H1 (cell line): Measurements from ENCODE around the gene RTKN2. TPM values are rescaled to one million over a fixed set of nuclear protein-coding genes. Genes with fewer than 3 reads are reported as not detected.

ENCODE experiments used
- PHF8 ChIP-seq: fragments of 200-600 bp; sonication (generic); conservative IDR thresholded peaks from 2 replicates; pipeline ENCODE4 v1.7.1; 2012; ENCODE audit warnings: low read depth, mild to moderate bottlenecking, inconsistent platforms, low read length, moderate library complexity
- RFX5 ChIP-seq: IDR thresholded peaks from 2 replicates; pipeline ENCODE4 v1.6.1; 2011; ENCODE audit warnings: low read depth, low read length, improper control_type of control experiment, borderline replicate concordance
- RNF2 ChIP-seq: fragments of 200-900, 300-1000 bp; sonication (generic); IDR thresholded peaks from 2 replicates; pipeline ENCODE4 v1.7.1; 2016; ENCODE audit warnings: borderline replicate concordance, low read depth, mild to moderate bottlenecking, antibody characterized with exemption, low read length; ENCODE audit not compliant: poor library complexity, severe bottlenecking; ENCODE audit errors: missing control alignments
- polyA plus RNA-seq, 7 experiments: library from polyadenylated mRNA; depleted of rRNA in 3 of 7; stranded (reverse) in 5 of 7; unstranded in 2 of 7; fragments of >200 nt in 5 of 7; fragments of 200-250 nt in 2 of 7; gene quantifications; 1 replicate in 5 of 7; 2 replicates in 1 of 7; 4 replicates in 1 of 7; pipeline versions ENCODE4 v1.2.1 to v1.2.3, GENCODE V29; 2011 to 2013; ENCODE audit warnings: missing spikeins in 2 of 7, mixed read lengths in 2 of 7
- total RNA-seq: library from RNA; stranded (reverse); fragmentation: NEBNext Ultra II Directional; extraction: Animal tissue kit (Norgen Biotek cat#: 25700); gene quantifications from 2 replicates; pipeline ENCODE4 v1.2.1, GENCODE V29; 2021
- TF ChIP-seq, protein P1 (sequence below): fragments of 300-600 bp; sonication (generic); IDR thresholded peaks from 2 replicates; pipeline ENCODE4 v1.7.1; 2012; ENCODE audit warnings: low read length, moderate library complexity, mild to moderate bottlenecking, inconsistent platforms; ENCODE audit not compliant: insufficient replicate concordance

The RTKN2 gene
- total and polyA plus RNA-seq, 2 of the 8 experiments (the other 6 are each of a cell fraction or from before 2014, with no cell fraction given), result 5.1 to 24.6 TPM

DNA sequence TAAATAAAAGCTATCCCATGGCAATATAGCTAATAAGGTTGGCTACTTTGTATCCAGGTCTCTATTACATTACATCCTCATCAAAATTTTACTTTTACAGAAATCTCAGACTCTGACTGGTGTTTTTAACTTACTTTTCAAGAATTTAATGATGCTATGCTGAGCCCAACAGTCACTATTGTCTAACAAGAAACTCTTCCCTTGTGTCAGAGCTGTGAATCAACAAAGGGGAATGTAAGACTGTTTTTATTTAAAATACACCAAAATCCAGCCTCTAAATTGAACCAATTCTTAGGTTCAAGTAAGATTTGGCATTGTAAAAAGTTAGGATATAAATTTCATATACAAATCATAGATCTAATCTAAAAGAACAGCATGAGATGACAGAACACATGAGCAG, 7.0 kb downstream of the RTKN2 start (continued):
- TF ChIP-seq, protein P1, sequence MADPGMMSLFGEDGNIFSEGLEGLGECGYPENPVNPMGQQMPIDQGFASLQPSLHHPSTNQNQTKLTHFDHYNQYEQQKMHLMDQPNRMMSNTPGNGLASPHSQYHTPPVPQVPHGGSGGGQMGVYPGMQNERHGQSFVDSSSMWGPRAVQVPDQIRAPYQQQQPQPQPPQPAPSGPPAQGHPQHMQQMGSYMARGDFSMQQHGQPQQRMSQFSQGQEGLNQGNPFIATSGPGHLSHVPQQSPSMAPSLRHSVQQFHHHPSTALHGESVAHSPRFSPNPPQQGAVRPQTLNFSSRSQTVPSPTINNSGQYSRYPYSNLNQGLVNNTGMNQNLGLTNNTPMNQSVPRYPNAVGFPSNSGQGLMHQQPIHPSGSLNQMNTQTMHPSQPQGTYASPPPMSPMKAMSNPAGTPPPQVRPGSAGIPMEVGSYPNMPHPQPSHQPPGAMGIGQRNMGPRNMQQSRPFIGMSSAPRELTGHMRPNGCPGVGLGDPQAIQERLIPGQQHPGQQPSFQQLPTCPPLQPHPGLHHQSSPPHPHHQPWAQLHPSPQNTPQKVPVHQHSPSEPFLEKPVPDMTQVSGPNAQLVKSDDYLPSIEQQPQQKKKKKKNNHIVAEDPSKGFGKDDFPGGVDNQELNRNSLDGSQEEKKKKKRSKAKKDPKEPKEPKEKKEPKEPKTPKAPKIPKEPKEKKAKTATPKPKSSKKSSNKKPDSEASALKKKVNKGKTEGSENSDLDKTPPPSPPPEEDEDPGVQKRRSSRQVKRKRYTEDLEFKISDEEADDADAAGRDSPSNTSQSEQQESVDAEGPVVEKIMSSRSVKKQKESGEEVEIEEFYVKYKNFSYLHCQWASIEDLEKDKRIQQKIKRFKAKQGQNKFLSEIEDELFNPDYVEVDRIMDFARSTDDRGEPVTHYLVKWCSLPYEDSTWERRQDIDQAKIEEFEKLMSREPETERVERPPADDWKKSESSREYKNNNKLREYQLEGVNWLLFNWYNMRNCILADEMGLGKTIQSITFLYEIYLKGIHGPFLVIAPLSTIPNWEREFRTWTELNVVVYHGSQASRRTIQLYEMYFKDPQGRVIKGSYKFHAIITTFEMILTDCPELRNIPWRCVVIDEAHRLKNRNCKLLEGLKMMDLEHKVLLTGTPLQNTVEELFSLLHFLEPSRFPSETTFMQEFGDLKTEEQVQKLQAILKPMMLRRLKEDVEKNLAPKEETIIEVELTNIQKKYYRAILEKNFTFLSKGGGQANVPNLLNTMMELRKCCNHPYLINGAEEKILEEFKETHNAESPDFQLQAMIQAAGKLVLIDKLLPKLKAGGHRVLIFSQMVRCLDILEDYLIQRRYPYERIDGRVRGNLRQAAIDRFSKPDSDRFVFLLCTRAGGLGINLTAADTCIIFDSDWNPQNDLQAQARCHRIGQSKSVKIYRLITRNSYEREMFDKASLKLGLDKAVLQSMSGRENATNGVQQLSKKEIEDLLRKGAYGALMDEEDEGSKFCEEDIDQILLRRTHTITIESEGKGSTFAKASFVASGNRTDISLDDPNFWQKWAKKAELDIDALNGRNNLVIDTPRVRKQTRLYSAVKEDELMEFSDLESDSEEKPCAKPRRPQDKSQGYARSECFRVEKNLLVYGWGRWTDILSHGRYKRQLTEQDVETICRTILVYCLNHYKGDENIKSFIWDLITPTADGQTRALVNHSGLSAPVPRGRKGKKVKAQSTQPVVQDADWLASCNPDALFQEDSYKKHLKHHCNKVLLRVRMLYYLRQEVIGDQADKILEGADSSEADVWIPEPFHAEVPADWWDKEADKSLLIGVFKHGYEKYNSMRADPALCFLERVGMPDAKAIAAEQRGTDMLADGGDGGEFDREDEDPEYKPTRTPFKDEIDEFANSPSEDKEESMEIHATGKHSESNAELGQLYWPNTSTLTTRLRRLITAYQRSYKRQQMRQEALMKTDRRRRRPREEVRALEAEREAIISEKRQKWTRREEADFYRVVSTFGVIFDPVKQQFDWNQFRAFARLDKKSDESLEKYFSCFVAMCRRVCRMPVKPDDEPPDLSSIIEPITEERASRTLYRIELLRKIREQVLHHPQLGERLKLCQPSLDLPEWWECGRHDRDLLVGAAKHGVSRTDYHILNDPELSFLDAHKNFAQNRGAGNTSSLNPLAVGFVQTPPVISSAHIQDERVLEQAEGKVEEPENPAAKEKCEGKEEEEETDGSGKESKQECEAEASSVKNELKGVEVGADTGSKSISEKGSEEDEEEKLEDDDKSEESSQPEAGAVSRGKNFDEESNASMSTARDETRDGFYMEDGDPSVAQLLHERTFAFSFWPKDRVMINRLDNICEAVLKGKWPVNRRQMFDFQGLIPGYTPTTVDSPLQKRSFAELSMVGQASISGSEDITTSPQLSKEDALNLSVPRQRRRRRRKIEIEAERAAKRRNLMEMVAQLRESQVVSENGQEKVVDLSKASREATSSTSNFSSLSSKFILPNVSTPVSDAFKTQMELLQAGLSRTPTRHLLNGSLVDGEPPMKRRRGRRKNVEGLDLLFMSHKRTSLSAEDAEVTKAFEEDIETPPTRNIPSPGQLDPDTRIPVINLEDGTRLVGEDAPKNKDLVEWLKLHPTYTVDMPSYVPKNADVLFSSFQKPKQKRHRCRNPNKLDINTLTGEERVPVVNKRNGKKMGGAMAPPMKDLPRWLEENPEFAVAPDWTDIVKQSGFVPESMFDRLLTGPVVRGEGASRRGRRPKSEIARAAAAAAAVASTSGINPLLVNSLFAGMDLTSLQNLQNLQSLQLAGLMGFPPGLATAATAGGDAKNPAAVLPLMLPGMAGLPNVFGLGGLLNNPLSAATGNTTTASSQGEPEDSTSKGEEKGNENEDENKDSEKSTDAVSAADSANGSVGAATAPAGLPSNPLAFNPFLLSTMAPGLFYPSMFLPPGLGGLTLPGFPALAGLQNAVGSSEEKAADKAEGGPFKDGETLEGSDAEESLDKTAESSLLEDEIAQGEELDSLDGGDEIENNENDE, result no peak
- TF ChIP-seq RNF2 (no peak), RFX5 (no peak), PHF8 (no peak)
